ENCODE data around the gene SH3RF3.
"Not testable (repeated sequence)": the region's sequence is repeated elsewhere in the genome, so short reads cannot be mapped to it uniquely, and the experiment has no call there.

Gene SH3RF3

GRCh38 chr2:109157563-109158105 lies 28.6 kb downstream of the SH3RF3 start:
- no peak for DNase-seq (ENCODE audit: low read depth in 2 of 2)

DNA sequence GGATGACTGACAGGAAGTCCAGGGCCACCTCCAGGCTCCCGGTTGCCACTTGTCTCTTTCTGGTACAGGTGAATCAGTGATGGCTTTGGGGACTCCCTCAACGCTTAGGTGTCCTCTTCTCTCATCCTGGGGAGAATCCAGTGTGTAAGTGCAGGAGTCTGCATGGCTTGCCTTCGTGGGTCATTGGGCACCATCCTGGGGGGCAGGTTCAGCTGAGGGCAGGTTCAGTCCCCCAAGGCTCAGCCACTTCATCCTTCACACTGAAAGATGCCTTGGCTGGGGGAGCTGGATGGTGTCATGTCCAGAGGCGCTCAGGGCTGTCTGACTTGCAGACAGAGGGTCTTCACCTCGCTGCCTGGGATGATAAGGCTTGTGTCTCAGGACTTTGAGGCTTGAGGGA lies 29.2 kb downstream of the SH3RF3 start:
- DNase-seq (ENCODE audit: low read depth in 2 of 2), result no peak

- DNase-seq (ENCODE audit: low read depth in 2 of 2), result no peak
Observed at GRCh38 chr2:109159096-109159495, 30.1 kb downstream of the SH3RF3 start.

GRCh38 chr2:109160714-109161440 lies 31.9 kb downstream of the SH3RF3 start:
- DNase-seq (ENCODE audit: low read depth in 2 of 2), result no peak

- DNase-seq (ENCODE audit: low read depth in 2 of 2), result not testable (repeated sequence)
Observed at GRCh38 chr2:109162367-109162766, 33.4 kb downstream of the SH3RF3 start.

DNA sequence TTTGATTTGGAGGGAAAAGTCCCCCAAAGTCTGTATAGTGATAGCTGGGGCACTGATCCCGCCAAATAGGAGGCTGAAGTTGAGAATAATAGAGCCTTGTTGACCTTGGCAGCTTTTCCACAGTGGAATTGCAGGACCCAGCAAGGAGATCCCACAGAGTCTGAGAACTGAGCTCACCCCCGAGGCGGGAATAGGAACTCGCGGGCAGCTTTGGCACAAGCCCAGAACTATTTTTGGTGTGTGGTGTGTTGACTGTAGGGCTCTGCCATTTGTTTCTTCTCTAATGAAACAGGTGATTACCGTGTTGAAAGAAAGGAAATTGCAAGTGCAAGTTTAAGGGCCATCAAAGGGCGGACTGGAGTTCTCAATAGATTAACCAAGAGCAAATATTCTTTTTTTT lies 34.0 kb downstream of the SH3RF3 start:
- no peak for DNase-seq (ENCODE audit: low read depth in 2 of 2)

- no peak for DNase-seq (ENCODE audit: low read depth in 2 of 2)
Observed at GRCh38 chr2:109164311-109164710, 35.3 kb downstream of the SH3RF3 start.

- DNase-seq (ENCODE audit: low read depth in 2 of 2), result no peak
Observed at GRCh38 chr2:109164739-109165221, 35.8 kb downstream of the SH3RF3 start.

DNA sequence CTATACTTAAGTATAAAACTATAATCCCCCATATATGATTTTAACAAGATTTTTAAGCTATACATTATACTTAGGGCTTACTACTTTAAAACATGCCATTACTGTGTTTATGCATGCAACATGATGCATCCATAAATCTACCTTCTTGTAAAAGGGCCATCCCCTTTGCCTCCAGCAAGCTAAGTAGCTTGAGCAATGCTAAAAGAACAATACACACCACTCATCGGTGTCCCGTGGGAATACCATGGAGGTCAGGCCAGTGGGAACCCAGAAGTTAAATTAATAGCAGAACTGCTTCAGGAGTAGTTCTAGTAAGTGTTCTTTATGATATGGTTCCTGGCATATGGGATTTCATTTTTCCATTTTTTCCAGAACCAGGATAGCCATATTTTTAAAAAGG lies 37.8 kb downstream of the SH3RF3 start:
- DNase-seq (ENCODE audit: low read depth in 2 of 2), result no peak

DNA sequence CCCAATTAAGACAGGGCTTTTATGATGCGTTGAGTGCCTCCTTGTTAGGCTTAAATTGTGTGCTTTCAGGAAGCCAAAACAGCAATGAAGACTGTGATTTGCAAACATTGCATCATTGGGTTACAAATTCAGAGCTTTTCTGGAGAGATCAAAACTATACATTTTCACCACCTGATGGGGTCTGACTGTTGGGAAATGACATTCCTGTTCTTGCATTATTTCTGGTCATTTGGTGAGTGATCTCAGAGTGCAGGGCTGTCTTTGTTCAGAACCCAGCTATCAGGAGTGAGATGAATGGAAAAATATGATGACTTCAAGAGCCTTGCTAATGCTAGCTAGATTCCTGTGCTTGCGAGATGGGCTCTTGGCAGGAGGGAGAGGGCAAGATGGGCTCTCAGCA lies 39.1 kb downstream of the SH3RF3 start:
- no peak for DNase-seq (ENCODE audit: low read depth in 2 of 2)

- DNase-seq (ENCODE audit: low read depth in 2 of 2), result no peak
Observed at GRCh38 chr2:109168716-109169115, 39.7 kb downstream of the SH3RF3 start.

DNA sequence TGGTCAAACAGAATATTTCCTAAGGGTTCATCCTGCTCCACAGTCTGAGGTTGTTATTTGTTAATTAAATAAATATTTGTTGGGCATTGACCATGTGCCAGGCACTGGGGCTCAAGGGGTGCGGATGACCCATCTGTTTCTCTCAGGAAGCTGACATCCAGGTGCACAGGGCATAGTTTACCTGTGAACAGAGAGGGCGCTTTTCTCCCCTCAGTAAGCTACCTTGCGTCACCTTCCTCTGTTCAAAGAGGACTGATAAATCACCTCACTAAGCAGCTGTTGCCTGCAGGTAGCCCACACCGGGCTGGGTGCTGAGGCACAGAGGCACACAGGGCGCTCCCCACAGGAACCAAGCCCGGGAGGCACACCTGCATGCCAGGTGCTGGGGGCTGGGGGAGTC lies 41.6 kb downstream of the SH3RF3 start:
- no peak for DNase-seq (ENCODE audit: low read depth in 2 of 2)

DNA sequence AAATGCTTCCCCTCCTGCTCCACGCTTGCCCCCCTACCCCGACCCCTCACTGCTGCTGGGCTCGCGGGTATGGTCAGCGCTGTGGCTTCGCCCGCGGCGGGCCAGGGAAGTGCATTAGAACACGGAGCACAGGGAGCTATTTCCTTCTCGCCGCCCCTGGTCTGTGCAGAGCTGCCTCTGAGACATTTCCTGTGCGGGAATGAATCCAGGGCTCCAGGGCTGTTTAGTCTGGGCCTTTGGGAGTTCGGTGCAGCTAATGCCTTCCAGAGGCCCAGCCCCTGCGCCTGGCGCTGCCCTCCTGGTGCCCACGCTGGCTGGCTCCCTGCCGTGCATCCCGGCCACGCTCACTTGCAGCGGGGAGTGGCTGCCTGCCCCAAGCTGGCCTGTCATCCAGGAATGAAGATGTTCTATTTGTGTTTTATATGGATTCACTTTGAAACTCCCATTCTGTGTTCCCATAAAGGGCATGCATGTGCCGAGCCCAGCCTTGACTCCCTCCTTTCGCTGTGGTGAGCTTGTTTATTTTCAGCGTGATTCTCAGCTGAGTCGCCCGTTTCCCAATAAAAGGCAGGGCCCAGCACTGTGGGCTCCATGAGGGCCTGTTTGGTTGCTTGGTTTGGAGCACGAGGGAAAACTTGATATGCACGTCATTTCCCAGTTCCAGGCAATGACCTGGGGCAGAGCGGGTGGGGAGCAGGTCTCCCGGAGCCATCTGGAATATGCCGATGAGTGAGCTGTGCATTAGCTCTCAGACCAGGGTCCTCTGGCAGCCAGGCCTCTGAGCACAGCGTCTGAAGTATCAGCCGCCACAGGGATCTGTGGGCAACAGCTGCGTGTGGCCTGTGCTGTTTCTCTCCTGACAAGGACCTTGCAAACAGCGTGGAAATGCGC lies 42.7 kb downstream of the SH3RF3 start:
- no peak for DNase-seq (ENCODE audit: low read depth in 2 of 2)

- DNase-seq (ENCODE audit: low read depth in 2 of 2), result no peak
Observed at GRCh38 chr2:109172556-109173105, 43.6 kb downstream of the SH3RF3 start.

DNA sequence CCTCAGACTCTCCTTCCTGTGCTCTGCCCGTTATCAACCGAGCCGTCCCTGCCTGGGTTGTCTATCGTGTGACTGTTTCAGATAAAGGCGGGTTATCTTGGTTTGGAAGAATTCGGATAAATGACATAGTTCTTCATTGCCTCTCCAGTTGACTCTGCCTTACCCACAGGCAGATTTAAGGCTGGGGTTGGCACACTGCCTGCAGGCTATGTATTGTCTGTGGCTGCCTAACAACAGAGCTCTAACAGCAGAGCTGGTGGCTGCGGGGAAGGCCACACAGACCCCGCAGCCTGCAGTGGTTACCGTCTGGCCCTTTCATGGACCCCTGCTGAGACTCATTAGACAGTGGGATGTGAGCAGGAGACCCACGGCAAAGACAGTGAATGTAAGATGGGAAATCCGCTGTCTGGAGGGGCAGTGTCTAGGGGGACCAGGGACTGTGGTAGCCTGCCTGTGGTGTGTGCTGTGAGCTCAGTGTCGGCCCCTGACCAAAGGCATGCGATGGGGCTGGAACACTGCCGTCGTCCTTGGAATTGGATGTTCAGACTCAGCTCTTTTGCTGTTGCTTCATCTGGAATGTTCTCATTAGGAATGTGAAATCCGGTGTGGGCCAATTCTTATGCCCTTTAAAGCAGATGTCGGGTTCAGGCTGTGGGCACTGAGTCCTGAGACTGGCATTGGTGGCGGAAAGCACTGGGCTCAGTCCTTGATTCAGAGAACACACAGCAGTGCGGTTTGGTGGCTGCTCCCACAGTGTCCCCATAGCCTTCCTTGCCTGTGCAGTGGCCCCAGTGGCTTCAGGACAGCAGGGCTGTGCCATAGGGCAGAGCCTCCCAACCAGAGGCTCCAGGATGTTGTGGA lies 44.5 kb downstream of the SH3RF3 start:
- no peak for DNase-seq (ENCODE audit: low read depth in 2 of 2)

DNA sequence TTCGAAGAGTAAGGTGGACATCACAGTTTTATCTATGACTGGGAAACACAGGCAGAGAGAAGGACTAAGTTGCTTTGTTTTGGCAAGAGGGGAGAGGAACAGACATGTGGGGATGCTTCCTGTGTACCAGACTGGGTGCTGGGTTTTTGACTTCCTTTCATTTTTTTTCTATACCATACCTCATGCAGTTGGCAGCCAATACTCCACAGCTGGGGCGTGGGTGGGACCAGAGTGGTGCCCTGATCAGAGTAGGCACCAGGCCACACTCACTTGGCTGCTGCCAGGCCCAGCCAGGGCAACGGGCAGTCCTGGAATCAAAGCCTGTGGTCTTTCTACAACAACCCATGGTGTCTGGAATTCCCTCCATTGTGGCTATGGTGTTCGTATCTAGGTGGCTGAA lies 45.2 kb downstream of the SH3RF3 start:
- DNase-seq (ENCODE audit: low read depth in 2 of 2), result no peak

DNA sequence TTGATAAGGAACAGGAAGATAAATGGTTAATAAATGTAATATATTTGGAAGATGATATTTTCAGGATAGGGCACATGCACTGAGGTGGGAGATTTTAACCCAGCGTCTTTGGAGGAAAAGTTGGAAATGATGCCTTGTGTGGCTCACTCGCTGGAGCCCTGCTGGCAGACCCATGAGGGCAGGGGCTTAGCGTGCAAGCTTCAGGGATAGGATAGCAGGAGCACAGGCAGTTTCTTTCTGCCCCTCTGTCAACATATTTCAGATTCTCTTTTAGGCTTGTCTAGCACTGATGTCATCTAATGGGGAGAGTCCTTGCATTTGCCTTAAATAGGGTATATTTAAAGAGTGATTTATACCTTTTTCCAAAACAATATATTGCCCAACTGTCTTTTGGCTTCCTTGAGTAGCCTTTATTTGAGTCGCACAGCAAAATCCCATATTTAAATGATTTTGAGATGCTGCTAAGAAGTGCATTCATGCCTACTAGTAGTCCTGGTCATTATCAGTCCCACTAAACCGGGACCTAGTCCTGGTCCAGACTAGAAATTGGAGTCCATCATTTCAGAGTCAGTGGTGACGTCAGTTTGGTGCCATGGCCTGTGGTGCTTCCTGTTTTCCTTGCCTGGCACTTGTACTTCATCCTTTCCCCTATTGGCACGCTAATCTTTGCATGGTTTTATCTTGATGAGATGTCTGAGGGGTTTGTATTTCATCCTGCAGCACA lies 45.8 kb downstream of the SH3RF3 start:
- DNase-seq (ENCODE audit: low read depth in 2 of 2), result no peak

- no peak for DNase-seq (ENCODE audit: low read depth in 2 of 2)
Observed at GRCh38 chr2:109175350-109175678, 46.3 kb downstream of the SH3RF3 start.

DNA sequence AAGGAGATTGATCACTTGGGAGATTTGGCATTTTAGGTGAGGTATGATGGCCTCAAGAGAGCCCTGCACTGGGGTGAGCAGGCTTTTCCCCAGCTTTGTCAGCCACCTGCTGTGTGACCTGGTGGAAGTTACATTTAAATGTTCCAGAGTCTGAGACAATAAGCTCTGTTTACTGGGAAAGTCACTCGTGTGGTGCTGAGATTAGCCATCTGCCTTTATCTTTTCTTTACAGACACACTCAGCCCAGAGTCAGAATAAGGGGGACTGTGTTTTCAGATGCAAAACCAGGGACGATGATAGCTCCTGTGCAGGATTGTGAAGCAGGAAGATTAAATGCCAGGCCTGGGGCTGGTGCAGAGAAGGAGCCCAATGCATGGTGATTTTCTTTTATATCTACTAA lies 47.9 kb downstream of the SH3RF3 start:
- no peak for DNase-seq (ENCODE audit: low read depth in 2 of 2)

DNA sequence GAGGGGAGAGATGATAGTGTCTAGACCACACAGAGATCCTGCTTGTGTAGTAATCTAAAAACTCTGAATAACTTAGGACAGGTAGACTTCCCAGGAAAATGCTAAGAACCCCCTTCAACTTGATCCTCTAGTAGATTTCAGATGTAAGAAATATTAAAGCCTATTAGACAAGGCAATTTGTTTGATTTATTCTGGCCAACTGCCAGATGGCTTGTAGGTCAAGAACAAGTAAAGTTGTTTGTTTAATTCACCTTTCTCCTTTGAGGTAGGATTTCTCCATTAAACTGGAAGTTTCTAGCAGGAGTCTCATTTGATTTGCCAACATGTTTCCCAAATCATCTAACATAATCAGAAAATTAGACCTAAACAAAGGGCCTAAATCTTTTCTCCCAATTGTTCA lies 48.6 kb downstream of the SH3RF3 start:
- DNase-seq (ENCODE audit: low read depth in 2 of 2), result no peak

GRCh38 chr2:109178968-109179367 lies 50.0 kb downstream of the SH3RF3 start:
- no peak for DNase-seq (ENCODE audit: low read depth in 2 of 2)

Data from stimulated activated CD8-positive, alpha-beta memory T cell treated with anti-CD3 and anti-CD28 coated beads, Interleukin-15, amount 100 ng/mL, for 4 hours (primary cell).